ENCODE data around the gene GALP. TPM values are rescaled to one million over a fixed set of nuclear protein-coding genes. Genes with fewer than 3 reads are reported as not detected.
"Not testable (repeated sequence)": the region's sequence is repeated elsewhere in the genome, so short reads cannot be mapped to it uniquely, and the experiment has no call there.

Gene GALP
- total RNA-seq, 1 experiment from 2014 or later, result not detected

DNA sequence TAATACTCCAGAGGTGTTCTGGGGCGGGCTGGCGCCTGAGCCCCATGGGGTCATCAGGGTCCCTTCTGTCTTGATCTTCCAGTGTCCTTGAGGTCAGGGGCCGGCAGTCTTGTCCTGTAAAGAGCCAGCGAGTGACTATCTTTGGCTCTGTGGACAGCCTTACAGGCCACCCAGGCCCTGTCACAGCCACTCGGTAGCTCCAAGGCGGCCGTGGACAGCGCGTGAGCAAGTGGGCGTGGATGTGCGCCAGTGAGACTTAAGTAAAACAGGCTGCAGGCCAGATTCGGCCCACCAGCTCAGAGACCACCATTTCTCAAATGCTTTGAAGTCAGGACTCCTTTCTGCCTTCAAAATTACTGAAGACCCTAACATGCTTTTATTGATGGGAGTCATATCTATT lies 31.0 kb upstream of the GALP start:
- no peak for DNase-seq (ENCODE audit: low read depth, low spot score)
- in situ Hi-C loops (cut with HindIII; ENCODE audit: low pct_unique_long_range_greater_than_20kb, low sequenced_read_pairs), result no loop called here

GRCh38 chr19:56145698-56146097 lies 30.1 kb upstream of the GALP start:
- in situ Hi-C loops (cut with HindIII; ENCODE audit: low pct_unique_long_range_greater_than_20kb, low sequenced_read_pairs), result no loop called here
- DNase-seq (ENCODE audit: low read depth, low spot score), result no peak

DNA sequence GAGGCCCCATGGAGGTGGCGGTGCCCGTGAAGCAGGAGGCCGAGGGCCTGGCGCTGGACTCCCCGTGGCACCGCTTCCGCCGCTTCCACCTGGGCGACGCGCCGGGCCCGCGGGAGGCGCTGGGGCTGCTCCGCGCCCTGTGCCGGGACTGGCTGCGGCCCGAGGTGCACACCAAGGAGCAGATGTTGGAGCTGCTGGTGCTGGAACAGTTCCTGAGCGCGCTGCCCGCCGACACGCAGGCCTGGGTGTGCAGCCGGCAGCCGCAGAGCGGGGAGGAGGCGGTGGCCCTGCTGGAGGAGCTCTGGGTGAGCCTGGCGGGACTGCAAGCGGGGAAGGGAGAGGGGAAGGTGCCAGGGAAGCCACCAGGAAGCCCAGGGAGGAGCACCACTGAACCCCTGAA lies 28.9 kb upstream of the GALP start:
- DNase-seq (ENCODE audit: low read depth, low spot score), result no peak
- in situ Hi-C loops (cut with HindIII; ENCODE audit: low pct_unique_long_range_greater_than_20kb, low sequenced_read_pairs), result no loop called here

GRCh38 chr19:56147307-56147706 lies 28.5 kb upstream of the GALP start:
- in situ Hi-C loops (cut with HindIII; ENCODE audit: low pct_unique_long_range_greater_than_20kb, low sequenced_read_pairs), result no loop called here
- DNase-seq (ENCODE audit: low read depth, low spot score), result no peak

- in situ Hi-C loops (cut with HindIII; ENCODE audit: low pct_unique_long_range_greater_than_20kb, low sequenced_read_pairs), result no loop called here
Observed at GRCh38 chr19:56148096-56148495, 27.7 kb upstream of the GALP start.

GRCh38 chr19:56148955-56149655 lies 26.7 kb upstream of the GALP start:
- in situ Hi-C loops (cut with HindIII; ENCODE audit: low pct_unique_long_range_greater_than_20kb, low sequenced_read_pairs), result not testable (repeated sequence)

More at GRCh38 chr19:56148096-56148495, 27.7 kb upstream of the GALP start:
- no peak for DNase-seq (ENCODE audit: low read depth, low spot score)

DNA sequence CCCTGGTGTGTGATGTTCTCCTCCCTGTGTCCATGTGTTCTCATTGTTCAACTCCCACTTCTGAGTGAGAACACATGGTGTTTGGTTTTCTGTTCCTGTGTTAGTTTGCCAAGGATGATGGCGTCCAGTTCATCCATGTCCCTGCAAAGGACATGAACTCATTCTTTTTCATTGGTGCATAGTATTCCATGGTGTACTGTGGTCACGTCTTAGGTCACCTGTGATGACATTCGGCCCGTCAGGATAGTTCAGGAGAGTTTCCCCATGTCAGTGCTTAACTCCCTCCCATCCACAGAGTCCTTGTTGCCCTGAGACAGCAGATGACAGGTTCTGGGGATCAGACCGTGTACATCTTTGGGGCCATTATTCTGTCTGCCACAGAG lies 26.2 kb upstream of the GALP start:
- in situ Hi-C loops (cut with HindIII; ENCODE audit: low pct_unique_long_range_greater_than_20kb, low sequenced_read_pairs), result no loop called here
- DNase-seq (ENCODE audit: low read depth, low spot score), result no peak

More at GRCh38 chr19:56148955-56149655, 26.7 kb upstream of the GALP start:
- not testable (repeated sequence) for DNase-seq (ENCODE audit: low read depth, low spot score)

GRCh38 chr19:56150358-56150757 lies 25.4 kb upstream of the GALP start:
- no peak for DNase-seq (ENCODE audit: low read depth, low spot score)
- in situ Hi-C loops (cut with HindIII; ENCODE audit: low pct_unique_long_range_greater_than_20kb, low sequenced_read_pairs), result no loop called here

DNA sequence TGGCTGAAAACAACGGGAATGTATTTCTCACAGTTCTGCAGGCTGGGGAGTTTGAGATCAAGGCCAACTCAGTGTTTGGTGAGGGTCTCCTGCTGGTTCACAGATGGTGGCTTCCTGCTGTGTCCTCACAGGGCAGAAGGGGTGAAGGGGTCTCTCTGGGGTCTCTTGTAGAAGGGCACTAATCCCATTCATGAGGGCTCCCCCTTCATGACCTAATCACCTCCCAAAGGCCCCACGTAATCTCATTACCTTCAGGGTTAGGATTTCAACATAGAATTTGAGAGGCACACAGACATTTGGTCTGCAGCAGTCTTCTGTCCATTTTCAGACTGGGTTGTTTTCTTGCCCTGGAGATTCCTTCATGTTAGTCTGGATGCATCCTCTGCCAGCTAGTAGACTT lies 23.2 kb upstream of the GALP start:
- in situ Hi-C loops (cut with HindIII; ENCODE audit: low pct_unique_long_range_greater_than_20kb, low sequenced_read_pairs), result no loop called here
- no peak for DNase-seq (ENCODE audit: low read depth, low spot score)

GRCh38 chr19:56153507-56153906 lies 22.3 kb upstream of the GALP start:
- in situ Hi-C loops (cut with HindIII; ENCODE audit: low pct_unique_long_range_greater_than_20kb, low sequenced_read_pairs), result no loop called here
- DNase-seq (ENCODE audit: low read depth, low spot score), result no peak

DNA sequence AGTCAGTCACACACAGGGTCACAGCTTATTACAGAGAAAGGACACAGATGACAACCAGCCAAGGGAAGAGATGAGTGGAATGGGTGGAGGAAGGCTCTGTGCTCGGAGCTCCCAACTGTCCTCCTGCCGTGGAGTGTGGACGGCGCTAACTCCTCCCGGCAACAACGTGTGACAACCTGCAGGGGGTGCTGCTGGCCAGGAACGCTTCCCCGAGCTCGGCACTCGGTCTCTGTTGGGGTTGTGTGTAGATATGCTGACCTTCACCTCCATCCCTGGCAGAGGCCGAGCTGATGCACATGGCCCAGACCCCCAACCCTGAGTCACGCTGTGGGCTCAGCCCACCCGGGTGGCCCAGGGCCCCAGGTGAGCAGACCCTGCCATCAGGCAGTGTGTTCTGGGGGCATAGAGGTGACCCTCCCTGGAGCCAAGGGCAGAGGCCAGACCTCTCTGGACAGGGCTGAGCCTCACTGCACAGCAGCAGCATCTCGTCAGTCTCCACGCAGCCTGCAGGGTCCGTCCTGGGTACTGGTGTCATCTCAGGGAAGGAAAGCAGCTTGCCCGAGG lies 20.6 kb upstream of the GALP start:
- peak; percentile 25 for DNase-seq (ENCODE audit: low read depth, low spot score)

DNA sequence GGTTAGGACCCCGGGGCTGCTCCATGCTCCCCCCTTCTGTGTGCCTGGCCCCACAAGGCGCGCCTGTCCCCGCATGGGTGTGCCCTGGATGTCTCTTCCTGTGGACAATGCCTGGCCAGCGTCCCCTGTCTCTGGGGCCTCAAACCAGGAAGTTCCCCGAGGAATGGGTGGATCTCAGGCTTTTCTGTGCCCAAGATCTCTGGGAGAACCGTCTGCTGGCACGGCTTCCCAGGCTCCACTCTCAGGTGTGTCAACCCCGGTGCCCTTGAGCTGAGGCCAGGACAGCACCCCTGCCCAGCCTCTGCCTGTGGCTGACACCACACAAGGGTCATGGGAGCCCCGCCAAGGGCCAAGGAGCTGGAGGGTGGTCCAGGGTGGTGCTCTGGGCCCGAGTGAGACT lies 19.0 kb upstream of the GALP start:
- in situ Hi-C loops (cut with HindIII; ENCODE audit: low pct_unique_long_range_greater_than_20kb, low sequenced_read_pairs), result no loop called here

More for the DNA sequence above, 20.6 kb upstream of the GALP start:
- in situ Hi-C loops (cut with HindIII; ENCODE audit: low pct_unique_long_range_greater_than_20kb, low sequenced_read_pairs), result no loop called here

DNA sequence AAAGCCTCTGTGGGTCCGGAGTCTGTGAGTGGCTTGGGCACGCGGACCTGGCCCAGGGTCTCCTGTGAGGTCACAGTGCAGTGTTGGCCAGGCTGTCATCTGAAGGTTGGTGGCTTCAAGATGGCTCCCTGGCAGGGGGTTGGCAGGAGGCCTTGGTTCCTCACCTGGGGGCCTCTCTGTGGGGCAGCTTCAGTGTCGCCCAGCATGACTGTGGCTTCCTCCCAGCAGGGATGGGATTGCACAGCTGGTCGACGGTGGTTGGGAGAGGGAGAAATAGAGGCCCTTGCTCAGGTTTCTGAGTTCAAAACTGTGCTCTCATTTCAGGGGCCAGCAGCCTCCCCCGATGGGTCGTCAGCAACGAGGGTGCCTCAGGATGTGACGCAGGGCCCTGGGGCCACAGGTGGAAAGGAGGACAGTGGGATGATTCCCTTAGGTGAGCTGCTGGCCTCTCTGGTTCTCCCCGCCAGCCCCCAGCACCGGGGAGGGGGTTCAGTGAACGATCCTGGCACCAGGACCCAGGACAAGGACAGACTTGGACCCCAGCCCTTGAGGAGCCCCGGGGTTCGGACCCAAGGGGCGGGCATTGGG lies 17.5 kb upstream of the GALP start:
- in situ Hi-C loops (cut with HindIII; ENCODE audit: low pct_unique_long_range_greater_than_20kb, low sequenced_read_pairs), result no loop called here
- no peak for DNase-seq (ENCODE audit: low read depth, low spot score)

More for the DNA sequence above, 19.0 kb upstream of the GALP start:
- no peak for DNase-seq (ENCODE audit: low read depth, low spot score)

GRCh38 chr19:56159009-56159559 lies 16.7 kb upstream of the GALP start:
- in situ Hi-C loops (cut with HindIII; ENCODE audit: low pct_unique_long_range_greater_than_20kb, low sequenced_read_pairs), result no loop called here
- no peak for DNase-seq (ENCODE audit: low read depth, low spot score)

- in situ Hi-C loops (cut with HindIII; ENCODE audit: low pct_unique_long_range_greater_than_20kb, low sequenced_read_pairs), result no loop called here
- no peak for DNase-seq (ENCODE audit: low read depth, low spot score)
Observed at GRCh38 chr19:56159622-56160271, 16.1 kb upstream of the GALP start.

DNA sequence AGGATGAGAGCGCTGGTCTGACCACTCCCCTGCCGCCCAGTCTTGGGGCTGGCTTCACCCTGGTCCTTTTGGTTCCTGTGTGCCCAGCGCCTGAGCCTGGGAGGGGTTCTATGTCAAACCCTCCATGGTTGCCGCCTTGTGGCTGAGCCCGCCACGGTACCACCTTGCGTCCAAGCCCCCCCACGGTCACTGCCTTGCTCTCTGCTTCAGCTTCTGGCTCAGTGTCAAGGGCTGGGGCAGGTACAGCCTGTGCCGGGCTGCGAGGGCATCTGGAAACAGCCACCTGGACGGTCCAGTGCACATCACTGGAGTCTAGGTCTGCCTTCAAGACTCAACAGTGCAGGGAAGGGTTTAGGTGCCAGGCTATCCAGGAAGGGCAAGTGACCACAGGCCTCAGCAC lies 14.3 kb upstream of the GALP start:
- no peak for DNase-seq (ENCODE audit: low read depth, low spot score)
- in situ Hi-C loops (cut with HindIII; ENCODE audit: low pct_unique_long_range_greater_than_20kb, low sequenced_read_pairs), result no loop called here

GRCh38 chr19:56162258-56162657 lies 13.6 kb upstream of the GALP start:
- in situ Hi-C loops (cut with HindIII; ENCODE audit: low pct_unique_long_range_greater_than_20kb, low sequenced_read_pairs), result no loop called here
- DNase-seq (ENCODE audit: low read depth, low spot score), result no peak

- DNase-seq (ENCODE audit: low read depth, low spot score), result no peak
- in situ Hi-C loops (cut with HindIII; ENCODE audit: low pct_unique_long_range_greater_than_20kb, low sequenced_read_pairs), result no loop called here
Observed at GRCh38 chr19:56163097-56163496, 12.7 kb upstream of the GALP start.
